SKM-1 treated with dmso at 0.1 percent for 144 hours (cell line): ENCODE data around the gene KIF1A.

Experiments used
- DNase-seq: peaks from one replicate; lab custom pipeline; 2025; ENCODE audit not compliant: unreplicated experiment; lab: John Stamatoyannopoulos, UW

Gene KIF1A

GRCh38 chr2:240741091-240741490 lies 78.9 kb downstream of the KIF1A start:
- DNase-seq = no peak

GRCh38 chr2:240739797-240740196 lies 80.2 kb downstream of the KIF1A start:
- no peak for DNase-seq

GRCh38 chr2:240737958-240738357 lies 82.1 kb downstream of the KIF1A start:
- no peak for DNase-seq

DNA sequence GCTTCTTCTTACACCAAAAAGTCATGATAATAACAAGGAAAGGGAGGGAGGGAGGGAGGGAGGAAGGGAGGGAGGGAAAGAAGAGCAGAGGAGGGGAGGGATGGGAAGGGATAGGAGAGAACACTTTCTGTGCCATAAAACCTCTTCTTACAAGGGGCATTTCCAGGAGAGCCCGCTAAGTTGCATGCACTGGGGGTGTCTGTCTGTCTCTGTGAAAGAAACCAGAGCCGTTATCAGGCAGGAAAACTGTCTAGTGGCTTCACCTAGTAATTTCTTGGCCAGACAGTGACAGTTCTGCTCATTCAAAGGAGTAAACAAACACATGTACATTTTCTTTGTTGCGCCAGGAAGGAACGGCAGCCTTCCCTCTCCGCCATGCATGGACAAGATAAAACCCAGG lies 82.5 kb downstream of the KIF1A start:
- no peak for DNase-seq

DNA sequence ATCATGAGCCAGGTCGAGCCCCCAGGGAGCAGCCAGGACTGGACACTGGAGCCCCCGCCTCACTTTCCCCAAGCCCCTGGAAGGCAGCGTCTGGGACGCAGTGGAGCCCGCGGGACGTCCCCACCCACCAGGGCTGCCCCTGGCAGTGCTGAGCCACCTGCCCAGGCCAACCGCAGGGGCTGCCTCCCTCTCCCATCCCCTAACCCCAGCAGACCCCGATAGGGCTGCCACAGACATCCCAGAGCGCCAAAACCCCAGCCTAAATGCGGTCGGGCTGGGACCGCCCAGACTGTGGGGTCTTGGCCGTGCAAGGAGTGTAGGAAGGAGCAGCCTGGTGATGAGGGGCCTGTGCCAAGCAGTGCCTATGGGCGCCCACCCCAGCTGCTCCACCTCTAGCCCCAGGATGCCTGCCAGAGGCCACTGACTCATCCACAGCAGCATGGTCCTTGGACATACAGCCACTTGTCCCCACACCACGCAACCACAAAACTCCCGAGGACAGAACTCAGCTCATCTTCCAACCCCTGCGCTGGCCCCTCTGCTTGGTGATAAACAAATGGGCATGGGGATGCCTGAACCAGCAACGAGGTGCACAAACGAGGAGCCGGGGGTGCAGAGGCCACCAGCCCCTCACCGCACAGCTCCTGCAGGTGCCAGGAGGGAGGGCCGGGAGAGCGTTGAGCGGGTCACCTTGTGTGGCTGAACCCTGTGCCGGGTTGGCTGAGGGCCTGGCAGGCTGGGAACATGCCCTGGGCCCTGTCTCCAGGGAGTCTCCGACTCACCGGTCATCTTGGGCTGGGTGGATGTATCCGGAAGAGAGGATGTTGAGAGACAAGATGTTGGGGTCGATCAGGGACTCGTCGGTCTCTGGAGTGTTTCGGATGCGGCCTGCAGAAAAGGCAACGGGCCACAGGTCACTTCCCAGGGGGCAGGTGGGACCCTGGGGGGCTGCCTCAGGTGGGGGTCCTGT lies 83.5 kb downstream of the KIF1A start:
- DNase-seq = no peak

DNA sequence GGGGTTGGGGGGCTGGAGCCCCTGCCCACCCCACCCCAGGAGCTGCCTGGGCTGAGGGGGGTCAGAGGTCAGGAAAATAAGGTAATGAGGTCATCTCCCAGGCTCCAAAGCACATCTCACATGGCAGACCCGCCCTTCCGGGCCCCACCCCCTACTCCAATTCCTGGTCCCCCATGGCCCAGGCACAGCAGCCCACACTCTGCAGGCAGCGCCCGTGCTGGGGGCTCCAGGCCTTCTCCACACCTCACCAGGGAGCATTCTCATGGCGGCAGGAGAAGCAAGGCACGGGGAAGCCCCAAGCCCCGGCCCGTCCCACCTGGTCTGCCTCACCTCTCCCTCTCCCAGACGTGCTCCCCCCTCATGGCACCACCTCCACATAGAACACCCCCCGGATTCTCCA lies 84.5 kb downstream of the KIF1A start:
- no peak for DNase-seq

DNA sequence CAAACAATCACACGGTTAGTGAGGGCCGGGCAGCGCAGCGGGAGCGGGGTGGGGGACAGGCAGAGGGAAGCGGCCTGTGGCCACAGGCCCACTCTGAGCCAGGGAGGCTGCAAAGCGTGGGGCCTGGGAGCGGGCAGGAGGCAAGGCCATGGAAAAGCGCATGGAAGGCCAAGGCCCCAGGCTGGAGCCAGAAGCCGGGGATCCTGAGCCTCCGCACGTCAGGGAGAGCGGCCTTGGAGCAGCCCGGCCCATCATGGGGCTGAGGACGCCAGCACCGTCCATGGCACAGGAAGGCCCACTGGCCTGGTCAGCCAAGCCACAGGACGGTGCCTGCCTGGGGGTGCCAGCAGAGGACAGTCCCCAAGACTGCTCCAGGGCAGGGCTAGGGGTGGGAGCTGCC lies 85.3 kb downstream of the KIF1A start:
- DNase-seq = no peak

- peak; percentile 59 for DNase-seq
Observed at GRCh38 chr2:240733803-240734495, 86.1 kb downstream of the KIF1A start.

DNA sequence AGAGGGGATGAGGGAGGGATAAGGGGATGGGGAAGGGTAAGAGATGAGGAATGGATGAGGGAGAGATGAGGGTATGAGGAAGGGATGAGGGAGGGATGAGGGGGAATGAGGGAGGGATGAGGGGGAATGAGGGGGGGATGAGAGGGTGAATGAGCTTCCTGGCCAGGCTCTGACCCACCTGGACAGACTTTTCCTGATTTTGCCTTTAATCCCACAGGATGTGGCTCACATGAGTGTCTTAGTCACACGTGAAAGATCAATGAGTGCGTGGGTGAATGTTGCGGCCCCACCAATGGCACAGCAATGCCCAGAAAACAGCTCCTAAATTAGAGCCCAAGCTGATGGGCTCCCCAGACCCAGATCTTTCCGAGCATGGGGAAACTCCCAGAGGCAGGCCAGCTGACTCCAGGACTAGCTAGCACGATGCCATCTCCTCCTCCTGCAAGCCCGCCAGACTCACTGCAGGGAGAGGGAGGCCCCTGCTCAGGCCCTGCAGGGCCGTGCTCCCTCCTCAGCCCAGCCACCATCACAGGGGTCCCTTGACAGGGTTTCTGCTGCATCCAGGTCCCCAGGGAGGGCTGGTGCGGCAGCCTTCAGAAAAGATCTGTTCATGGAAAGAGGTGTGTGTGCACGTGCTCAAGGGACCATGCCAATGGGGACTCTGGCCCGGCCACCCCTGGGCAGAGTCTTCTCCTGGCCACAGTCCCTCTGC lies 87.0 kb downstream of the KIF1A start:
- DNase-seq = no peak

- DNase-seq = no peak
Observed at GRCh38 chr2:240732184-240732583, 87.8 kb downstream of the KIF1A start.

- no peak for DNase-seq
Observed at GRCh38 chr2:240731178-240731545, 88.9 kb downstream of the KIF1A start.

GRCh38 chr2:240730501-240731177 lies 89.4 kb downstream of the KIF1A start:
- DNase-seq = no peak

DNA sequence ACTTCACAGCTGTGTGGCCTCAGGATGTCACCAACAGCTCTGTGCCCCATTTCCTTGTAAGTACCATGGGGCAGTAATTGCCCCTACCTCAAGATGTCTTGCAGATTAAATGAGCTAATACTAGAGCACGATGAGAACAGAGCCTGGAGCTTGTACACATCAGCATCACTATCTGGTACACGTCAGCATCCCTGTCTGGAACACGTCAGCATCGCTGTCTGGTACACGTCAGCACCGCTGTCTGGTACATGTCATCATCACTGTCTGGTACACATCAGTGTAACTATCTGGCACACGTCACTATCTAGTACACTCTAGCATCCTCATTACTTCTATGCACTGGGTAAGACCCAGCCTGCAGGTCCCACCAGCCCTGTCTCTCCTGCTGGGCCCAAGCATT lies 91.2 kb downstream of the KIF1A start:
- DNase-seq = no peak

DNA sequence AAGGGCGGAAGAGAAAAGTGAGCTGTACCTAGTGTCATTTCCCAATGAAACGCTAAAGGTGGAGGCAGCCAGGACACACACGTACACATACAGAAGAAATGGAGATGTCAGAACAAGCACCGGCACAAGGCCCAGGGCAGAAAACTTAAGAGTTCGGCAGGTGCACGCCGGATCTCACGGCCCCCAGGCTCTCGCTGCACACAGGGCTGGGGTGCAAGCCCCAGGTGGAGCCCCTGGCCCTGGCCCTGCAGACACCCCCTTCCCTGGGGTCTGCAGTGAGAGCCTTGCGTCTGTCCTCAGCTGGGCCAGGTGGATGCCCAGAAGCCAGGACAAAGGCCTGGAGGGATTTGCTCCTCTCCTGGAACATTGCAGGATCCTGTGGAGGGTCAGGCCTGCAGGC lies 91.7 kb downstream of the KIF1A start:
- DNase-seq = no peak

- no peak for DNase-seq
Observed at GRCh38 chr2:240727913-240728312, 92.1 kb downstream of the KIF1A start.

GRCh38 chr2:240727439-240727838 lies 92.6 kb downstream of the KIF1A start:
- DNase-seq = no peak

DNA sequence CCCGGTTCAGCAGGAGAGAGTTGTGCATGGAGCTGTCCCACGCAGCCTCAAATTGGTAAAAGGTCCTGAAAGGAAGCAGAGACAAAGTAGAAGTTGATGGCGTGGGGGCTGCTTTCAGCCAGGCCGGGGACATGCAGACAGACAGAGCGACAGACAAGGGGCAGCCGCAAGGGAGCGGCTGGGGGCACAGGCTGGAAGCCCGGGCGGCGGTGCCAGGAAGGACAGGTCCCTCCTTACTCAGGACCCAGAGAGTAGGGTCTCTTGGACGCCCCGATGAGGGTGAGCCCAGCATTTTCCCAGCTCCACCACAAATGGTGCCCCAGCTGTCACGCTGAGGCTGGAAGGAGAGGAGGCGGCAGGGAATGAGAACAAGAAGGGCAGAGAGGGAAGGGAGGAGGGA lies 93.1 kb downstream of the KIF1A start:
- DNase-seq = no peak

- DNase-seq = no peak
Observed at GRCh38 chr2:240725671-240726070, 94.3 kb downstream of the KIF1A start.

- no peak for DNase-seq
Observed at GRCh38 chr2:240725266-240725665, 94.8 kb downstream of the KIF1A start.

DNA sequence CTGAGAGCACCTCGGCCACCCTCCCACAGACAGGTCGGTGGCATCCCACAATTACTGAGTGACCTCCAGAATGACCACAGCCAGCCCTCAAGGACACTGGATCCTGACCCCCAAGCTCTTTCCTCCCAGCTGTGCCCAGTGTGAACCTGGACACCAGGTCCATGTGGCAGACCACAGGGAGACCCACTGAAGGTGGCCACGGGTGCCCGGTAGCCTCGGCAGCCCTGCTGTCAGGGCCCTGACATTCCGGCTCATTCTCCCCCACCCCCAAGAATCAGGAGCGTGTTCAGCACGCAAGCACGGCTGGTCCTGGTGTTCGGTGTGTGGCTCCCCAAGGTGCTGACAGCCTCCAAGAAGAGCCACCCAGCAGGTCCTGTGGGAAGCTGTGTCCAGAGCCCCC lies 95.6 kb downstream of the KIF1A start:
- DNase-seq = no peak

GRCh38 chr2:240723851-240724250 lies 96.2 kb downstream of the KIF1A start:
- no peak for DNase-seq
